ENCODE measurements around the gene NFU1. TPM values are rescaled to one million over a fixed set of nuclear protein-coding genes. Genes with fewer than 3 reads are reported as not detected.

The NFU1 gene
- total RNA-seq, 2 experiments from 2014 or later = 35.7 to 39.3 TPM

DNA sequence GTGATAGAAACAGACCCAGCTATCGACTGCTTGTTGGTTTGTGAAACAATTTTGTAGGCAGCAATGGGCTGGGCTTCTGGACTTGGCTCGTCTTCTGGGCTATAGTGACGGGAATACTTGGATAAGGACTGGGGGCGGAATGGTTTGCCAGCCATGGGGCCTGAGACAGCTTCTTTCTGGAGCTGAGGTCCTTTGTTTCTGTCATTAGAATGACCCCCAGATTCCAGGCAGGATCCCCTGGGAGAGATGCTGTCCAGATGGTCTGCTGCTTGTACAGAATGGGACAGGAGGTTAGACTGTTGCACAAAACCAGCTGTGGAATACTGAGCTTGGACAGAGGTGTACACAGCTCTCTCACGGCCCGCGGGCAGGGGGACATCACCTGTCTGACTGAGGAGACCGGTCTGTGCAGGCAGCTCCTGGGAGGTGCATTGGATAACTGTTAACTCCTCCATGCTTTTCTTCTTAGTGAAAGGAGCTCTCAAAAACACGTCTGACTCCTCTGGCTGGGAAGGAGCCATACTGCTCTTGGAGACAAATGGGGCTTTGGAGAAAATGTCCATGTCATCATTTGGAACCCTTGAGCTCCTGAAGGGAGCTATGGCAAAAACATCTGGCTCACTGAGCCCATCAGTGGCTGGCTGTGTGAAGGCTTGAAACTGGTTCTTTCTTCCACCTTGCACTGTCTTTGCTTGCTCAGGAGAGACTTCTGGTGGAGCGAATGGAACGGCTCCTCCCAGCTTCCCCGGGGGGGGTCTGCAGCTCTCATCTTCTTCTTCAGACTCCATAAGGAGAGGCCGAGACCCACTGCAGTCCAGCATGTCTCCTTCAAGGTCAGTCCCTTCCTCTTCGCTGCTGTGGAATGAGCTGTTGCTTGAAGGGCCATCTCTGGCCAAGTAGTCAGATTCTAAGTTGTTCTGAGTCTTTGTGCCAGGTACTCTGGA lies 28.6 kb upstream of the NFU1 start:
- intact Hi-C loops (cut with micrococcal nuclease) = no loop called here
- Mint-ChIP-seq H3K27me3 (ENCODE audit: low read depth) (no peaks in the 10 kb centered on the region), H3K36me3 (ENCODE audit: low read depth) (peaks cover 27% of the 10 kb centered on the region), H3K4me1 (ENCODE audit: low read depth) (no peaks in the 10 kb centered on the region), H3K4me3 (no peak overlapping the region), H3K27ac (no peak overlapping the region), H3K9me3 (no peaks in the 10 kb centered on the region)
- CTCF ChIA-PET = interaction anchor here (0.5 to 1.2 kb wide), 3 partner anchors 29 to 253 kb away, joined by 3 to 4 read pairs (median 3); partner anchors contain the start of gene NFU1
- no peak for DNase-seq

DNA sequence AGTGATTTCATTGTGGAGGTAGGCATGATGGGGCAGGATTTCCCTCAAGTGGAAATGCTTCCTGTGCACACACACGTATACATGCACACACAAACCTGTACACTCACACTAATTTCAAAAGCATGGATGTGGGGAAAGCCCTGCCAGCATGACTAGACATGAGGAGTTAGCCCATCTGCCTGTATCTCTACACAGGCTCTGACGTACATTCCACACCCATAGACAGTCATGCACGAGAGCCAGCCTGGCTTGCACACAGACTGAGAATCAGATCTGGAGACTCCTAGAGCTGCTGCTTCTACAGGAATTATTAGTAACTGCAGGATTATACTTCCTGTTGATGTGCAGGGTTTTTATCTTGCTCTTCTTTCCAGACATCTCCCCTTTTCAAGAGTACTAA lies 27.3 kb upstream of the NFU1 start:
- intact Hi-C loops (cut with micrococcal nuclease) = no loop called here
- DNase-seq = peak; percentile 20
- Mint-ChIP-seq H3K9me3 (no peaks in the 10 kb centered on the region), H3K4me1 (ENCODE audit: low read depth) (peaks cover 2% of the 10 kb centered on the region), H3K36me3 (ENCODE audit: low read depth) (peaks cover 28% of the 10 kb centered on the region), H3K4me3 (no peak overlapping the region), H3K27me3 (ENCODE audit: low read depth) (no peaks in the 10 kb centered on the region), H3K27ac (no peak overlapping the region)
- CTCF ChIA-PET = no interaction called here

DNA sequence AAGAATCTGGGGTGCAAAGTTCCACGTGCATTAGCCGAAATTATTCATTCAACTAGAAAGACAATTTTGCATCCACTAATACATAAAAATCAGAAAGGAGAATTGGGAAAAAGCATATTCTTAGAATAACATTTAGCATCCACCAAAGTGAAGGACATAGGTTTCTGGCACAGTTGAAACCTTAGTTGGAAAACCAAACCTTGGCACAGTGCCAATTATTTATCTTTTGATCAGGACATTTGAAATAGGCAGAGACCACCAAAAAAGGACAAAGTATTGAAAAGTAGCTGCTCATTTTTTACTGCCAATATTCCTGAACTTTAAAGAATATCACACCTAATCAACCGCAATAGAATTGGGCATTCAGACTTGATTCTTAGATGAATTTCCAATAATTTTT lies 25.5 kb upstream of the NFU1 start:
- intact Hi-C loops (cut with micrococcal nuclease) = no loop called here
- no peaks in the 10 kb centered on the region for H3K9me3 Mint-ChIP-seq
- DNase-seq = no peak
- H3K4me3 Mint-ChIP-seq = no peak overlapping the region
- CTCF ChIA-PET = no interaction called here
- H3K27me3 Mint-ChIP-seq (ENCODE audit: low read depth) = no peaks in the 10 kb centered on the region
- peaks cover 26% of the 10 kb centered on the region for H3K36me3 Mint-ChIP-seq (ENCODE audit: low read depth)
- no peak overlapping the region for H3K27ac Mint-ChIP-seq
- H3K4me1 Mint-ChIP-seq (ENCODE audit: low read depth) = peaks cover 2% of the 10 kb centered on the region

DNA sequence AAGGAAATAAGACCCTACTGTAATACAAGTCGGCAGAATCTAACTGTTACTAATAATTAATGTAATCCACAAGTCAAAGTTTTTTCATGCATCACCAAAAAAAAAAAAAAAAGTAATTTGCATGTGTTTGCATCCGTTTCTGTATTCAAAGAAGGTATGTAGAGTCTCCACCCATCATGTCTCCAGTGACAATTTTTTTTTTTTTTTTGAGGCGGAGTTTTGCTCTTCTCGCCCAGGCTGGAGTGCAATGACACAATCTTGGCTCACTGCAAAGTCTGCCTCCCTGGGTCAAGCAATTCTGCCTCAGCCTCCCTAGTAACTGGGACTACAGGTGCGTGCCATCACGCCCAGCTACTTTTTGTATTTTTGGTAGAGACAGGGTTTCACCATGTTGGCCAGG lies 24.2 kb upstream of the NFU1 start:
- peaks cover 23% of the 10 kb centered on the region for H3K36me3 Mint-ChIP-seq (ENCODE audit: low read depth)
- H3K4me1 Mint-ChIP-seq (ENCODE audit: low read depth) = peaks cover 2% of the 10 kb centered on the region
- H3K9me3 Mint-ChIP-seq = no peaks in the 10 kb centered on the region
- no peak overlapping the region for H3K4me3 Mint-ChIP-seq
- H3K27me3 Mint-ChIP-seq (ENCODE audit: low read depth) = no peaks in the 10 kb centered on the region
- intact Hi-C loops (cut with micrococcal nuclease) = no loop called here
- CTCF ChIA-PET = no interaction called here
- no peak overlapping the region for H3K27ac Mint-ChIP-seq
- DNase-seq = no peak

DNA sequence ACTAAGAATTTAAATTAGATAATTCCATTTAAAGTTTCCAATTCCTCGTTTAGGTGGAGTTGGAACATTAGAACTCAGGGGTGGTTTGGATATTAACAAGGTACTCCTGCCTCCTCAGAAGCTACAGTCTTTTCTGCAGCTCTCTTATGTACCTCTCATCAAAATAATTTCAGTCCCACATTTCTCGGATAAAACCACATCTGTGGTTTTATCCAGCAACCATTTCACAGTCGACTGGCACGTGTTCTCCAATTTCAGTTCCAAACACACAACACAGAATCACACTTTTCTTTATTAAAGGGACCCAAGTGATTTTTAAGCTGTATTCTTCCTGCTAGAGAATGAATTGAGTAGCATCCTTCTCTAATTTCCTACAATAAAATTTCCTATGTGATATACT lies 22.7 kb upstream of the NFU1 start:
- H3K9me3 Mint-ChIP-seq = no peaks in the 10 kb centered on the region
- H3K27me3 Mint-ChIP-seq (ENCODE audit: low read depth) = no peaks in the 10 kb centered on the region
- peaks cover 6% of the 10 kb centered on the region for H3K4me1 Mint-ChIP-seq (ENCODE audit: low read depth)
- CTCF ChIA-PET = no interaction called here
- peaks cover 9% of the 10 kb centered on the region for H3K36me3 Mint-ChIP-seq (ENCODE audit: low read depth)
- H3K4me3 Mint-ChIP-seq = no peak overlapping the region
- intact Hi-C loops (cut with micrococcal nuclease) = no loop called here
- no peak for DNase-seq
- H3K27ac Mint-ChIP-seq = no peak overlapping the region

DNA sequence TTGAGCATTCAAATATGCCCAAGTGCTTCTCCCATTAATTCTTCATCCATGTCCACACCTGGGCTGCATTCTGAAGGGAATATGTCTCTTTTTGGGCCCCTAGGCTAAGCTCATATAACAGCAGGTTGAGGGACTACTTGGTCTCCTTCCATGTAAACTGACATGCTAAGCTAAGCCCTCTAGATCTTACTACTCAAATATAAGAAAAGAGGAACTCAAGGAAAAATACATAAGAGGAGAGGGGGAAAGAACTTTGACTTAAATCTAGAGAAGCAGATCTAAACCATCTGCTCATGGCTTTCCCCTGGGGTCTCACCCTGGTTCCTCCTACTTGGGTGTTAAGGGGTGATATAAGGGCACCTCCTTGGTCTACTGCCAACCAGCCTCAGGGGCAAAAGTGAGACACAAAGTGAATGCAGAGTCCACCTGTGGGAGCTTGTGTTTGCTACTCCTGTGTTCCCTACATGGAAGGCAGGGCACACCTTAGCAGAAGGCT lies 19.8 kb upstream of the NFU1 start:
- H3K4me1 Mint-ChIP-seq (ENCODE audit: low read depth) = peaks cover 26% of the 10 kb centered on the region
- peaks cover 4% of the 10 kb centered on the region for H3K36me3 Mint-ChIP-seq (ENCODE audit: low read depth)
- H3K27ac Mint-ChIP-seq = no peak overlapping the region
- intact Hi-C loops (cut with micrococcal nuclease) = no loop called here
- no peaks in the 10 kb centered on the region for H3K27me3 Mint-ChIP-seq (ENCODE audit: low read depth)
- H3K9me3 Mint-ChIP-seq = no peaks in the 10 kb centered on the region
- CTCF ChIA-PET = no interaction called here
- no peak for DNase-seq
- no peak overlapping the region for H3K4me3 Mint-ChIP-seq

DNA sequence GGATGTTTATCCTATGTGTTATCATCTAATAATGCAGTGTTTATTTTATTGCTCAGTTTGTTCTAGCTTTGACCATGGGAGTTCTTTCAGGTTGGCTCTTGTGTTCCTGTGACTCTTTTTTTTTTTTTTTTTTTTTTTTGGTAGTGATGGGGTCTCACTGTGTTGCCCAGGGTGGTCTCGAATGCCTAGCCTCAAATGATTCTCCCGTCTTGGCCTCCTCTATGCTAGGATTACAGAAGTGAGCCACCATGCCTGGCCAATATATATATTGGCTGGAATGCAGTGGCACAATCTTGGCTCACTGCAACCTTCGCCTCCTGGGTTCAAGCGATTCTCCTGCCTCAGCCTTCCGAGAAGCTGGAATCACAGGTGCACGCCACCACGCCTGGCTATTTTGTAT lies 18.9 kb upstream of the NFU1 start:
- Mint-ChIP-seq H3K4me1 (ENCODE audit: low read depth) (peaks cover 26% of the 10 kb centered on the region), H3K4me3 (no peak overlapping the region), H3K27me3 (ENCODE audit: low read depth) (no peaks in the 10 kb centered on the region), H3K36me3 (ENCODE audit: low read depth) (peaks cover 2% of the 10 kb centered on the region), H3K9me3 (no peaks in the 10 kb centered on the region), H3K27ac (no peak overlapping the region)
- DNase-seq = no peak
- intact Hi-C loops (cut with micrococcal nuclease) = no loop called here
- CTCF ChIA-PET = no interaction called here

DNA sequence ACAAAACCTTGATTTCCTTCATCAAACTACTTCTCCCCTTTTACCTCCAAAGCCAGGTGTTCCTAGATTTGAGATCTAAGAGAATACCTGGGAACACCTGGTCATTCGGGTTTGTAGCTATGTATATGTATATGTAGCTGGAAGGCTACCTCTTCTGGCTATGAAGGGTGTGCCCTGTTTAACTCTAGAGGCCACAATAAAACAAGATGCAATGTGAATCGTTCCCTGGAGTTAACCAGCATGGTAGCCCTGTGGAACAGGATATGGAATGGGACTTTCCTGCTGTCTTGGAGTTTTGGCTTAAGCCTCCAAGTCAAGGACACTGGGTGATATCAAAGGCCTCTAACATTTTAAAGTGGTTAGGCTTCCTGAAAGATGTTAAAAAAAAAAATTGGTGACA lies 17.7 kb upstream of the NFU1 start:
- Mint-ChIP-seq H3K9me3 (no peaks in the 10 kb centered on the region), H3K36me3 (ENCODE audit: low read depth) (peaks cover under 1% of the 10 kb centered on the region), H3K27me3 (ENCODE audit: low read depth) (no peaks in the 10 kb centered on the region), H3K4me3 (no peak overlapping the region), H3K27ac (no peak overlapping the region), H3K4me1 (ENCODE audit: low read depth) (peaks cover 25% of the 10 kb centered on the region)
- intact Hi-C loops (cut with micrococcal nuclease) = no loop called here
- no peak for DNase-seq
- CTCF ChIA-PET = no interaction called here

DNA sequence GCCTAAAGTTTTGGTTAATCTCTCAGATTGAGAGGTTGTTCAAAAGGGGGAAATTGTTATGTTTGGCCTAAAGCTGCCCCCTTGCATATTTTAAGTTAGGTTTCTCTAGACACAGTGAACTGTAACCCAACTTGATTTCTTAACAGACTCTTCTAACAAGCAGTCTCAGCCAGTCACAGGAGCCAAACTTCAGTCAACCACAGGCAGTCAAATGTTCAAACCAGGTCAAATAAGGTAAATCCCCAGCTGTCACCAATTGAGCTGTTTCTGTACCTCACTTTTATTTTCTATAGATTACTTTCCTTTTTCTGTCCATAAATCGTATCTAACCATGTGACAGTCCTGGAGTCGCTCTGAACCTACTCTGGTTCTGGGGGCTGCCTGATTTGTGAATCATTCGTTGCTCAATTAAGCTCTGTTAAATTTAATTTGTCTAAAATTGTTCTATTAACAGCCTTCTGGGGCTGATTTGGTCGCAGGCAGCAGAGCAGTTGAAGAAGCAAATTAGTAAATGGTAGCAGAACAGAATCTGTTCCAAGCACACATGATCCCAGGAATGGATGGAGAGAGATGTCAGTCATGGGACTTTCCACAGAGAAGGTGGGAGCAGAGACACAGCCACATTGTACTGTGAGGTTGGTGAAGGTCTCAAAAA lies 16.4 kb upstream of the NFU1 start:
- intact Hi-C loops (cut with micrococcal nuclease) = loop anchor here (1.0 to 2.0 kb wide), 2 partner anchors 16 to 23 kb away; partner anchors contain the start of gene NFU1
- peak; percentile 72 for DNase-seq
- Mint-ChIP-seq H3K36me3 (ENCODE audit: low read depth) (no peaks in the 10 kb centered on the region), H3K27me3 (ENCODE audit: low read depth) (no peaks in the 10 kb centered on the region), H3K4me1 (ENCODE audit: low read depth) (peaks cover 24% of the 10 kb centered on the region), H3K9me3 (no peaks in the 10 kb centered on the region), H3K4me3 (no peak overlapping the region), H3K27ac (no peak overlapping the region)
- CTCF ChIA-PET = interaction anchor here (1.0 to 1.4 kb wide), 2 partner anchors 14 to 112 kb away, joined by 3 to 5 read pairs; no protein-coding TSS in a partner anchor

DNA sequence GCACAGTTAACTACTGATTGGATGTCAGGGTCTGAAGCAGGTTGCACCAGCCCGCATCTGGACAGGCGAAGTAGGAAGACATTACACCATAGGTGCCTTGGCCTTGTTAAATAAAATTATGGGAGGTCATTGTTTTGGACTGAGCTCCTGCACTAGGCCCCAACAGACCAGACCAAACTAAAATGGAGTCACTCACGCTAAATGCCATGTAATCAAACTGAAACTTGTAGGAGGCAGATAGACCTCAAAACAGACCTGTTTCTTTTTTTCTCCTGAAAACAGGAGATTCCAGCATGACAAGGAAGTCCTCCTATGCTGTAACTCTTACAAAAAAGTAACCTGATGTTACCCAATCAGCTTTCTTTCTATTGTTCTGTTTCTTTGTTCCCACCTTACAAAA lies 15.5 kb upstream of the NFU1 start:
- no peaks in the 10 kb centered on the region for H3K36me3 Mint-ChIP-seq (ENCODE audit: low read depth)
- H3K9me3 Mint-ChIP-seq = no peaks in the 10 kb centered on the region
- H3K27me3 Mint-ChIP-seq (ENCODE audit: low read depth) = no peaks in the 10 kb centered on the region
- intact Hi-C loops (cut with micrococcal nuclease) = loop anchor here (1.0 to 2.0 kb wide), 2 partner anchors 15 to 24 kb away; partner anchors contain the start of gene NFU1
- H3K4me1 Mint-ChIP-seq (ENCODE audit: low read depth) = peaks cover 24% of the 10 kb centered on the region
- CTCF ChIA-PET = interaction anchor here (1.4 kb wide), 1 partner anchor 13 kb away, joined by 5 read pairs; no protein-coding TSS in a partner anchor
- no peak overlapping the region for H3K4me3 Mint-ChIP-seq
- no peak for DNase-seq
- no peak overlapping the region for H3K27ac Mint-ChIP-seq

DNA sequence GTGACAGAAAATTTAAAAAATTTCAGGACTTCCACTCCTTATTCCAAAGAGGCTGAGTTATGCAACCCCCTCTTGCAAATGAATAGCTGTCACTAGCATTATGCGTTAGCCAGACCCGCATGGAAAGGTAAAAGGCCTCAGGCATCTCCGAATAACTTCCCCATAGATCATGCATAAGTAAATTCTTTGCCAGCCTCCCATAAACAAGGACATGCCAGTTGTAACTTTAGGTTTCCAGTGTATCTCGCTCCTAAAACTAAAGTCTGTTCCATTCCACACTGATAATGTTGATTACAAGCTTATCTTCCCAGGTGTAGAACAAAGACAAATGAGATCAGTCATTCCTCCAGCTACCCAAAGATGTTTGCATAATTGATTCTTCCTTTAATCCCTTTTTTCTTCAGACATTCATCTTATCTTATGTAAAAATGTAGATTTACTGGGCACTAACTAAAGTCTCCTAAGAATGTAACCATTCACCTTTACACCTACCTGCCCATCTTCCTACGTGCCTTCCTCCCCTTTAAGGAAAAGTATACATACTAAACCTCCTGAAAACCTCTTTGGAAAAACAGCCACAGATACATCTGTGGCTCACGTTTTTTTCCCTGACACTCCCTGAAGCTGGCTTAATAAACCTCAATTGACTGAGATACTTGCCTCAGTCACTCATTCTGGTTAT lies 13.6 kb upstream of the NFU1 start:
- CTCF ChIA-PET = no interaction called here
- H3K27me3 Mint-ChIP-seq (ENCODE audit: low read depth) = no peaks in the 10 kb centered on the region
- no peaks in the 10 kb centered on the region for H3K9me3 Mint-ChIP-seq
- no peak for DNase-seq
- no peaks in the 10 kb centered on the region for H3K36me3 Mint-ChIP-seq (ENCODE audit: low read depth)
- intact Hi-C loops (cut with micrococcal nuclease) = no loop called here
- no peak overlapping the region for H3K4me3 Mint-ChIP-seq
- H3K4me1 Mint-ChIP-seq (ENCODE audit: low read depth) = peaks cover 24% of the 10 kb centered on the region
- H3K27ac Mint-ChIP-seq = no peak overlapping the region

DNA sequence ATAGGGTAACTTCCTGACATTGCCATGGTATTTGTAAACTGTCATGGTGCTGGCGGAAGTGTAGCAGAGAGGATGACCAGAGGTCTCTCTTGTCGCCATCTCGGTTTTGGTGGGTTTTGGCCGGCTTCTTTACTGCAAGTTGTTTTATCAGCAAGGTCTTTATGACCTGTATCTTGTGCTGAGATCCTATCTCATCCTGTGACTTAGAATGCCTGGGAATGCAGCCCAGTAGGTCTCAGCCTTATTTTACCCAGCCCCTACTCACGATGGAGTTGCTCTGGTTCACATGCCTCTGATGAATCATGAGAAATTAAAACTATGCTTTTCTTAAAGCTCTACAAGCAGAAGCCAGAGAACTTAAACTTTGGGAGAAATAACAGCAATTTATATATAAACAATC lies 12.7 kb upstream of the NFU1 start:
- H3K4me1 Mint-ChIP-seq (ENCODE audit: low read depth) = peaks cover 20% of the 10 kb centered on the region
- H3K36me3 Mint-ChIP-seq (ENCODE audit: low read depth) = no peaks in the 10 kb centered on the region
- no peak overlapping the region for H3K27ac Mint-ChIP-seq
- no peak for DNase-seq
- intact Hi-C loops (cut with micrococcal nuclease) = no loop called here
- H3K9me3 Mint-ChIP-seq = no peaks in the 10 kb centered on the region
- CTCF ChIA-PET = no interaction called here
- H3K27me3 Mint-ChIP-seq (ENCODE audit: low read depth) = no peaks in the 10 kb centered on the region
- no peak overlapping the region for H3K4me3 Mint-ChIP-seq
